CD4-positive, alpha-beta T cell treated with Interleukin-17A for 1 hour (primary cell): ENCODE measurements around the gene MOV10.

Experiments used
- DNase-seq: peaks from one replicate; pipeline ENCODE4 v3.0.0-alpha.2; 2020

Gene MOV10

DNA sequence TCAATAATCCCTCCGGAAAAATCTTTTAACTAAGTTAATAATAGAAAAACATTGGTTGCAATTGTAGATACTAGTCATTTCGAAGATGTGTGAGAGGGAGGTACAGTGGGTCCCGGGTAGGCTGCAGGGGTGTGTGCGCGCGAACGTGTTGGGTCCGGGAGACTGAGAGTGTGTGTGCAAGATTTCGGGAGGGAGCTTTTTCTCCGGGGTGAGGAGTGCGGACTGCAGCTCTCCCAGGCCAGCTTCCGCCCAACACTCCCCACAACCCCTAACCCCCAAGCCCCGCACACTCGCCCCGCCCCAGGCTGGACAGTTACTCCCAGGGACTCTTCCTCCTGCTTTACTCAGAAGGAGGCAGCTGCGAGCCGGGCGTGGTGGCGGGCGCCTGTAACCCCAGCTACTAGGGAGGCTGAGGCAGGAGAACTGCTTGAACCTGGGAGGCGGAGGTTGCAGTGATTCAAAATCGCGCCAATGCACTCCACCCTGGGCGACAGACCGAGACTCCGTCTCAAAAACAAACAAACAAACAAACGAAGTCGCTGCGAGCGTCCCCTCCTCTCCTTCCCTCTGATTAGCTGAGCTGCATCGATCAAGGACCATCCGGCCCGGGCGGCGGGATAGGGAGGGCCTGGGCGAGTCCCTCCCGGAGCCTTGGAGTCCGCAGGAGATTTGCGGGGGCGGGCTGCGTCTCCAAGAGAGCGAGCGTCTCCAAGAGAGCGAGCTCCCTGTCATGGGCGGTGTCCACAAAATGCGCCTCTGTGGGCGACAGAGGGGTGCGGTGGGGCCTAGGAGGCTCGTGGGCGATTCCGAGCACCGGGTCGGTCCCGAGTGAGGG, 68.9 kb downstream of the MOV10 start:
- no peak for DNase-seq

DNA sequence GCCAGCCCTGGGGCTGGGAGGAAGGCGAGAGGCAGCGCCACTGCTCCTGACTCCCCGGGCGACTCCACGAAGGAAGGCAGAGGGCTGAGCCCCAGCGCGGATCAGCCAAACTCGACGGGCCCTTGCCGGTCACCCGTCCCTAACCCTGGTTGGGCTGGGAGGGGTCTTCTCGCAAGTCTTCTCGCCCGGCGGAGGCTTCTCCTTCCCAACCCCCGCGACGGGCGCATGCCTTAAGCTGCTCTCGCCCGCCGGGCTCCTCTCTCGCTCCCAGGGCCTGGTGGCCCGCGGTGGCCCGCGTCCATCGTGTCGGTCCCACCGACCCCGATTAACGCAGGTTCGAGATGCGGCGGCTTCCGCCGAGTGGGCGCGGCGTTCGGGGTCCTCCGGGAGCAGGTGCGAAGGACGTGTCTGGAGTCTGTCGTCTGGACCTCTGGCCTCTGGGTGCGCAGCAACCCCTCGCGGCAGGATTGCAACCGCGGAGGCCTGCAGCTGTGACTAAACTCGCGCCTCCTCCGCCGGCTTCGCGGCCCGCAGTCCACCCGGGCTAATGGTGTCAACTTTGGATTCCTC, 69.6 kb downstream of the MOV10 start:
- no peak for DNase-seq

DNA sequence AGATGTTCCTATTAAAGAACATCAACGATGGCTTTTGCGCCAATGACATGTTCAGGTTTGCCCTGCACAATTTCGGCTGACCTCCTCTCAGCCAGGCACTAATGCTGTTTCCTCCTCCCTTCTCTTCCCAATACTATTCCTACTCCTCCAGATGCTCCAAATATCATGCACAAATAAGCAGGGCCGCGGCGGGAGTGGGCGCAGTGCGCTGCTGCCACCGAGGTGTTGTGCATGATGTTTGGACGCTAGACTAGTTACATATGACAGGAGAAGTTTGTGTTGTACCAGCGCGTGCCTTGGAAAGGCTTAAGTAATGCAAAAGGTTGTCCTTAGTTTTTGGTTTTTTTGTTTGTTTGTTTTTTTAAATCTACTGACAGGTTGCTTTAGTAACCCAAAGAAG, 73.9 kb downstream of the MOV10 start:
- no peak for DNase-seq
